HFFc6 (cell line): ENCODE results near the gene AKAP13. TPM values are rescaled to one million over a fixed set of nuclear protein-coding genes. Genes with fewer than 3 reads are reported as not detected.

Experiments used
- DNase-seq: peaks from one replicate; pipeline ENCODE4 v3.0.0-alpha.2; 2018
- H3K27ac Mint-ChIP-seq: 2 replicates; pipeline ENCODE4 v1.8.0; 2020; ENCODE audit warnings: mild to moderate bottlenecking, mixed read lengths
- H3K27me3 Mint-ChIP-seq: 2 replicates; pipeline ENCODE4 v1.8.0; 2021; ENCODE audit warnings: mild to moderate bottlenecking, moderate library complexity, mixed read lengths; ENCODE audit not compliant: insufficient read depth
- H3K36me3 Mint-ChIP-seq: 2 replicates; pipeline ENCODE4 v1.8.0; 2021; ENCODE audit warnings: low read depth, mixed read lengths
- H3K4me1 Mint-ChIP-seq: 2 replicates; pipeline ENCODE4 v1.8.0; 2020; ENCODE audit warnings: low read depth, mixed read lengths
- H3K4me3 Mint-ChIP-seq: 2 replicates; pipeline ENCODE4 v1.8.0; 2020; ENCODE audit warnings: mild to moderate bottlenecking, moderate library complexity, mixed read lengths
- H3K9me3 Mint-ChIP-seq: 2 replicates; pipeline ENCODE4 v1.8.0; 2020; ENCODE audit warnings: mild to moderate bottlenecking, mixed read lengths
- total RNA-seq, 6 experiments: library from RNA; stranded (reverse); fragmentation: NEBNext Ultra II Directional; extraction: Animal tissue kit (Norgen Biotek cat#: 25700); gene quantifications; 2 replicates in 1 of 6; 3 replicates in 5 of 6; pipeline ENCODE4 v1.2.3, GENCODE V29; 2021
- TF ChIP-seq, protein P1 (sequence below): fragments of 200-600 bp; sonication (generic); IDR thresholded peaks from 2 replicates; pipeline ENCODE4 v1.5.0; 2021; ENCODE audit warnings: antibody characterized with exemption, mild to moderate bottlenecking

The AKAP13 gene
- total RNA-seq, 6 experiments from 2014 or later, result 29.0 to 51.3 (median 35.6) TPM

DNA sequence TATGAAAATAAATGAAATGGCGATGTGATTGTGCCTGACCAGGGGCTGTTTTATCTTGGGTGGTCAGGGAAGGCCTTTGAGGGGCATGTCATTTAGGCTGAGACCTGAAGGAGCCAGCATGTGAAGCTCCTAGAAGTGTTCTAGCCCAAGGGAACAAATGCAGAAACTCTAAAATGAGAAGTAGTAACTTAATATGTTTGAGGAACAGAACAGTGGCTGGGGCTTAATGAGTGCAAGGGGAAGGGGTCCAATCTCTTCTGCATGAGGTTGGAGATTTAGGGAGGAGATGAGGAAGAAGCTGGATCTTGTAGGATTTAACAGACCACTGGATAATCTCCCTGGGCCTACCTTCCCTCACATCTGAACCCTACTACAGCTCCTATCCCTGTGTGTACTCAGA, 110.5 kb downstream of the AKAP13 start:
- Mint-ChIP-seq H3K27ac (no peak overlapping the region), H3K36me3 (peaks cover 13% of the 10 kb centered on the region), H3K27me3 (no peaks in the 10 kb centered on the region; the same call in none of the 2 replicates), H3K4me1 (peaks cover 52% of the 10 kb centered on the region), H3K4me3 (no peak overlapping the region), H3K9me3 (no peaks in the 10 kb centered on the region)
- no peak for DNase-seq
- TF ChIP-seq, protein P1, sequence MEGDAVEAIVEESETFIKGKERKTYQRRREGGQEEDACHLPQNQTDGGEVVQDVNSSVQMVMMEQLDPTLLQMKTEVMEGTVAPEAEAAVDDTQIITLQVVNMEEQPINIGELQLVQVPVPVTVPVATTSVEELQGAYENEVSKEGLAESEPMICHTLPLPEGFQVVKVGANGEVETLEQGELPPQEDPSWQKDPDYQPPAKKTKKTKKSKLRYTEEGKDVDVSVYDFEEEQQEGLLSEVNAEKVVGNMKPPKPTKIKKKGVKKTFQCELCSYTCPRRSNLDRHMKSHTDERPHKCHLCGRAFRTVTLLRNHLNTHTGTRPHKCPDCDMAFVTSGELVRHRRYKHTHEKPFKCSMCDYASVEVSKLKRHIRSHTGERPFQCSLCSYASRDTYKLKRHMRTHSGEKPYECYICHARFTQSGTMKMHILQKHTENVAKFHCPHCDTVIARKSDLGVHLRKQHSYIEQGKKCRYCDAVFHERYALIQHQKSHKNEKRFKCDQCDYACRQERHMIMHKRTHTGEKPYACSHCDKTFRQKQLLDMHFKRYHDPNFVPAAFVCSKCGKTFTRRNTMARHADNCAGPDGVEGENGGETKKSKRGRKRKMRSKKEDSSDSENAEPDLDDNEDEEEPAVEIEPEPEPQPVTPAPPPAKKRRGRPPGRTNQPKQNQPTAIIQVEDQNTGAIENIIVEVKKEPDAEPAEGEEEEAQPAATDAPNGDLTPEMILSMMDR, result no peak

GRCh38 chr15:85491691-85492090, 111.3 kb downstream of the AKAP13 start:
- Mint-ChIP-seq H3K4me1 (peaks cover 51% of the 10 kb centered on the region), H3K9me3 (no peaks in the 10 kb centered on the region), H3K4me3 (no peak overlapping the region), H3K27me3 (no peaks in the 10 kb centered on the region; the same call in 1 of the 2 replicates), H3K27ac (no peak overlapping the region), H3K36me3 (peaks cover 13% of the 10 kb centered on the region)
- TF ChIP-seq, protein P1, result no peak
- DNase-seq, result no peak

DNA sequence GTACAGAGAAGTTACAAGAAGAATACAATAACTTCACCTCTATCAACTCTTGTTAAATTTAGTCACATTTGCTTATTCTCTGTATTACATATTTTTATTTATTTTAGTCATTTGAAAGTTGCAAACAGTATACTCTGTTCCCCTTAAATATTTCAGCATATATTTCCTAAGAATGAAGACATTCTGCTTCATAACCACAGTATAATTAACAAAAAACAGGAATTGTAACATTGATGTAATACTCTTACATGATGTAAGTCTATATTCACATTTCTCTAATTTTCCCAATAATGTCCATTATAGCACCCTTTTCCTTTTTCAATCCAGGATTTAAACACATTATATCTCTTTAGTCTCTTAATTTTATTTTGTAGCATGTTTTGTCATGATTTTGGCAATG, 112.0 kb downstream of the AKAP13 start:
- DNase-seq, result no peak
- Mint-ChIP-seq H3K4me1 (peaks cover 58% of the 10 kb centered on the region), H3K9me3 (no peaks in the 10 kb centered on the region), H3K36me3 (peaks cover 13% of the 10 kb centered on the region), H3K27ac (no peak overlapping the region), H3K4me3 (no peak overlapping the region), H3K27me3 (no peaks in the 10 kb centered on the region; the same call in 1 of the 2 replicates)
- TF ChIP-seq, protein P1, result no peak

DNA sequence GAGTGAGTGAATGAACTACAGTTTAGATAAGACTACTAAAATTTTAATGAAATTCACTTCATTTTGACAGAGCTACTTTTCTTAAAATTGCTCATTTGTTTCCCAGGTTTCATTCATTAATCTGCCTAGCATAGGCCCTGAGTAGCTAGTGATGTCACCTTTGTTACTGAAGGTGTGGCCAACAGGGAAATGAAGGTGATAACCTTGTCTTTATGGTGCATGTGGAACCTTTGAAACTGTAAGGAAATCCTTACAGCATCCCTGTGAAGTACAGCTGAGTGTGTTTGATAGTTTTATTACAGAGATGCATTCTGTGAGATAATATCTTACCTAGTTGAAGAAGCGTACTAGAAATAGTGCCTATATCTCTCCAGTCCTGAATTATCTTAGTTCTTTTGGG, 112.9 kb downstream of the AKAP13 start:
- no peak for DNase-seq
- Mint-ChIP-seq H3K36me3 (peaks cover 7% of the 10 kb centered on the region), H3K9me3 (no peaks in the 10 kb centered on the region), H3K4me3 (no peak overlapping the region), H3K27ac (peak overlapping the region; percentile 88), H3K4me1 (peaks cover 51% of the 10 kb centered on the region), H3K27me3 (no peaks in the 10 kb centered on the region; the same call in 1 of the 2 replicates)
- TF ChIP-seq, protein P1, result no peak

- peak; percentile 94 for DNase-seq
These were observed 113.8 kb downstream of the AKAP13 start for GRCh38 chr15:85494048-85494777.

More at GRCh38 chr15:85494048-85494777, 113.8 kb downstream of the AKAP13 start:
- TF ChIP-seq, protein P1, result no peak
- Mint-ChIP-seq H3K27ac (peak overlapping the region; percentile 88), H3K4me1 (peaks cover 48% of the 10 kb centered on the region), H3K4me3 (peak overlapping the region; percentile 60), H3K27me3 (peaks cover 2% of the 10 kb centered on the region), H3K9me3 (no peaks in the 10 kb centered on the region), H3K36me3 (peaks cover 3% of the 10 kb centered on the region)
